GM10248 (cell line): ENCODE data around the gene ACSL1.

Experiments used
- CTCF ChIA-PET: fragments of 300-600 bp; sonication (Branson Sonifier 250); formaldehyde crosslinking; extraction: SDS; loops from one replicate; lab custom pipeline; 2021; ENCODE audit warnings: antibody characterized with exemption; lab: Yijun Ruan, JAX
- POLR2A ChIA-PET: fragments of 350-650 bp; sonication (Branson Sonifier 250); formaldehyde crosslinking; extraction: SDS; loops from one replicate; lab custom pipeline; 2020; ENCODE audit warnings: antibody characterized with exemption; lab: Yijun Ruan, JAX
- DNase-seq: peaks from one replicate; pipeline ENCODE4 v3.0.0; 2012; ENCODE audit errors: extremely low spot score
- TF ChIP-seq, protein P1 (sequence below): IDR thresholded peaks from 2 replicates; pipeline ENCODE4 v1.5.1; 2012; ENCODE audit warnings: mild to moderate bottlenecking, low read depth; ENCODE audit errors: extremely low read depth, missing control alignments, control extremely low read depth

Gene ACSL1

DNA sequence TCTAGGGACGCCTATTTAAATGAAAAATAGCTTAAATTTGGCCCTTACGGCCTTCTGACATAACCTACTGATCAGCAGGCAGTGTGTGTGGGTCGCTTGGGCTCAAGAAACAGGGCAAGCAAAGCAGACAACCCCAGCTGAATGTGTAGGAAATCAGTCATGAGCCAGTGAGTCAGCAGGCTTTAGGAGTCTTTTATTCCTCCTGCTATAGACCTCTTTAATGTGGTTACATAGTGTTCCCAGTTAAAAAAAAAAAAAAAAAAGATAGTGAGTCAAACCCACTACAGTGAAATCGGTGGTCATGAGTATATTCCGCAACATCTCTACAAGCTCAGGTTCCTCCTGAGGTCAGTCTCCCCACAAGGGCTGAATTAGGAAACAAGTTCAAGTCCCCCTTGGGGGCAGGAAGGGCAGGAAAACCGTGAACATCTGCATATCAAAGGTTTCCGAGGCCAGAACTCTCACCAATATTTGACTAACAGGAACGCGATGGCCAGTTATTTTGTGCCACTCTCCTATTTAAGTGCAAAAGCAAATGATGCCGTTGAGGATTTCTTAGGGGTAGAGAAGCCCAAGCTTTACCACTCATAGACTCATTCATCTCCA, 32.7 kb downstream of the ACSL1 start:
- POLR2A ChIA-PET: interaction anchor here (1.0 kb wide), 1 partner anchor 8 kb away, joined by 5 read pairs; no protein-coding TSS in a partner anchor
- TF ChIP-seq, protein P1, sequence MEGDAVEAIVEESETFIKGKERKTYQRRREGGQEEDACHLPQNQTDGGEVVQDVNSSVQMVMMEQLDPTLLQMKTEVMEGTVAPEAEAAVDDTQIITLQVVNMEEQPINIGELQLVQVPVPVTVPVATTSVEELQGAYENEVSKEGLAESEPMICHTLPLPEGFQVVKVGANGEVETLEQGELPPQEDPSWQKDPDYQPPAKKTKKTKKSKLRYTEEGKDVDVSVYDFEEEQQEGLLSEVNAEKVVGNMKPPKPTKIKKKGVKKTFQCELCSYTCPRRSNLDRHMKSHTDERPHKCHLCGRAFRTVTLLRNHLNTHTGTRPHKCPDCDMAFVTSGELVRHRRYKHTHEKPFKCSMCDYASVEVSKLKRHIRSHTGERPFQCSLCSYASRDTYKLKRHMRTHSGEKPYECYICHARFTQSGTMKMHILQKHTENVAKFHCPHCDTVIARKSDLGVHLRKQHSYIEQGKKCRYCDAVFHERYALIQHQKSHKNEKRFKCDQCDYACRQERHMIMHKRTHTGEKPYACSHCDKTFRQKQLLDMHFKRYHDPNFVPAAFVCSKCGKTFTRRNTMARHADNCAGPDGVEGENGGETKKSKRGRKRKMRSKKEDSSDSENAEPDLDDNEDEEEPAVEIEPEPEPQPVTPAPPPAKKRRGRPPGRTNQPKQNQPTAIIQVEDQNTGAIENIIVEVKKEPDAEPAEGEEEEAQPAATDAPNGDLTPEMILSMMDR: no peak
- no peak for DNase-seq
- CTCF ChIA-PET: interaction anchor here (0.7 to 1.9 kb wide), 7 partner anchors 10 to 114 kb away, joined by 3 to 5 read pairs (median 3); no protein-coding TSS in a partner anchor

DNA sequence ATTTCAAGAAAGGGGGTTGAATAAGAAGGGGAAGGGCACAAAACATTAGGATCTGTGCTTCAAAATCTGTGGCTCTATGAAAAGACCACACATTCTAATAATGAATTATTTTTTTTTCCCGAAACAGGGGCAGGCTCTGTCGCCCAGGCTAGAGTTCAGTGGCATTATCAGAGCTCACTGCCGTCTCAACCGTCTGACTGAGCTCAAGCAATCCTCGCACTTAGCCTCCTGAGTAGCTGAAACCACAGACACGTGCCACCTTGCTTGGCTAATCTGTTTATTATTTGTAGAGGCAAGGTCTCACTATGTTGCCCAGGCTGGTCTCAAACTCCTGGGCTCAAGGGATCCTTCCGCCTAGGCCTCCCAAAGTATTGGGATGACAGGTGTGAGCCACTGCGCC, 33.4 kb downstream of the ACSL1 start:
- TF ChIP-seq, protein P1: no peak
- no peak for DNase-seq
- POLR2A ChIA-PET: interaction anchor here (1.0 kb wide), 1 partner anchor 9 kb away, joined by 5 read pairs; no protein-coding TSS in a partner anchor
- CTCF ChIA-PET: interaction anchor here (0.7 to 1.9 kb wide), 8 partner anchors 9 to 114 kb away, joined by 3 to 5 read pairs (median 3); no protein-coding TSS in a partner anchor

DNA sequence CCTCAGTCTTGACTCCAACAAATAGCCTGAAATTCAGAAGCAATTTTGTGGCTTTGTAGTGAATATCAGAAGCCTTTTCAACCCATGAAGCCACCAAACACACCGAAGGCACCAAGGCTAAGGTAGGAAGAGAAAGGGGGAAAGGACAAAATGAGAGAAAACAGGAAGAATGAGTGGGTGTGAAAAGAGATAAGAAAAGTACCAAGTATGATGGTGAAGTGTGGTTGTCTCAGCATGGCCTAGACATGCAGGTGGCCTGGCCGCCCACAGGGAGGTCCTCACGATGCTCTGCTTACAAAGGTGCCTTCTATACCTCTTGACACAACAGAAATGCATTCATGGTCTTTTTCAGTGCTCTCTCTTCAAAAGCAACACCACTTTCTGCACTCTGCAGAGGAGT, 34.9 kb downstream of the ACSL1 start:
- no peak for DNase-seq
- ChIA-PET POLR2A (no interaction called here), CTCF (interaction anchor here (1.2 kb wide), 1 partner anchor 11 kb away, joined by 3 read pairs; no protein-coding TSS in a partner anchor)
- TF ChIP-seq, protein P1: no peak

DNA sequence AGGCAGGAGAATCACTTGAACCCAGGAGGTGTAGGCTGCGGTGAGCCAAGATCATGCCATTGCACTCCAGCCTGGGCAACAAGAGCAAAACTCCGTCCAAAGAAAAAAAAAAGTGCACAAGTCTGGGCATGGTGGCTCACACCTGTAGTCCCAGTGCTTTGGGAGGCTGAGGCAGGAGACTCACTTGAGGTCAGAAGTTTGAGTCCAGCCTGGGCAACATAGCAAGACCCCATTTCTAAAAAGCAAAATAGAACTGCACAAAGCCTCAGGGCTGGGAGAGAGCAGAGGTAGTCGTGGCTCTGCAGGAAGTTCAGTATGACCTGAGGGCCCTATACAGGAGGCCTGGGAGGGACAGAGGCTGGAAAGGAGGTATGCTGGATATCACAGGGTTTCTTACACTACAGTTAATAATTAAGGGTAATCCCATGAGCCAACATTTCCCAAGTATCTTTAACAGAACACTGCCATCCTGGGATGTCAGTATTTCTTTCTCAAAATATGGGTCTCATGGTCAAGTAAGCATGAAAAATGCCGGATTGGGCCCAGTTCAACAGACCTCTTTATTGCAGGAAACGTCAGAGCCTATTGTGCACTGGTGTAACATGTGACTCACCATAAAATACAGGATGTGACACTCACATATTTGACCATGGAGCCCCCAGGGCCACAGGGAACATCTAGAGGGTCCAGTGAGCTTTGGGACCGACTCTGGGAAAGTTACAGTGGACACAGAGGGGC, 37.8 kb downstream of the ACSL1 start:
- POLR2A ChIA-PET: no interaction called here
- CTCF ChIA-PET: interaction anchor here (0.6 kb wide), 1 partner anchor 198 kb away, joined by 4 read pairs; no protein-coding TSS in a partner anchor
- TF ChIP-seq, protein P1: no peak
- no peak for DNase-seq

DNA sequence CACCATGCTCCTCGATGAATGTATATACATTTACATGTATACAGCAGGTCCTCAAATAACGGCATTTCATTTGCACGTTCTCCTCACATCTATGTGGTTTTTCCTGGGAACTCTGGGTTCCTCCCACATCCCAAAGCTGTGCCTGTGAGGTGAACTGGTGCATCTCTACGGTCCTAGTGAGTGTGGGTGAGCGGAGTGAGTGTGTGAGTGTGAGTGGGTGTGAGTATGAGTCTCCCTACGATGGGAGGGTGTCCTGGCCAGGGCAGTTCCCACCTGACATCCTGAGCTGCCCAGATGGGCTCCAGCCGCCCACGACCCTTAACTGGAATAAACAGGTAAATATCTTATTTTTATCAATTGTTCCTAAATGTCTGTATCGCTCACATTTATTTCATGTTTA, 40.0 kb downstream of the ACSL1 start:
- DNase-seq: no peak
- CTCF ChIA-PET: interaction anchor here (0.8 to 1.3 kb wide), 5 partner anchors 22 to 310 kb away, joined by 3 to 4 read pairs (median 3); no protein-coding TSS in a partner anchor
- TF ChIP-seq, protein P1: no peak
- POLR2A ChIA-PET: no interaction called here

DNA sequence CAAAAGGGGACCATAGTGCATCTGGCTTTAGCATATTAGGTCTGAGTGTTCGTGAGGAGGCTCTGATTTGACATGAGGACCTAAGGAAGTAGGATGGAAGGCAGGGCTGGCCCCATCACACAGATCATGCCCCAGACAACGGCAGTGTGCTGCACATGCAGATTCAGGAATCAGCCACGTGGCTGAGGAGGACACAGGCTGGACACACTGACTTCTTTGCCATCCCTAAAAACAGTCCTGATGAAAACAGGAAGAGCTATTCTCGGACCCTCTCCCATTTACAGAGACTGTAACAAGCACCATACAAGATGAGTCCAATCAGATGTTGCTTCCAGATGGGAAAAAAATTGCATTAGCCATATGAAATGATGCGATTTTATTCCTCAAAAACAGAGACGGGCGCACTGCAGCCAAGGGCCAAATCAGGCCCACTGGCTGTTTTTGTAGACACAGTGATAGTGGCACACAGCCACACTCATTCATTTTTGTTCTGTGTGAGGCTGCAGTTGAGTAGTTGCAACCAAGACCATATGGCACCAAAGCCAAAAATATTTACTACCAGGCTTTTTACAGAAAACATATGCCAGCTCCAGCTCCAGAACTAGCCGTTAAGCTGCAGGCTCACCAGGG, 41.0 kb downstream of the ACSL1 start:
- TF ChIP-seq, protein P1: no peak
- CTCF ChIA-PET: interaction anchor here (0.8 to 1.2 kb wide), 5 partner anchors 21 to 311 kb away, joined by 3 to 4 read pairs (median 3); no protein-coding TSS in a partner anchor
- DNase-seq: no peak
- POLR2A ChIA-PET: no interaction called here
